Activated CD8-positive, alpha-beta memory T cell treated with anti-CD3 and anti-CD28 coated beads, Interleukin-2, amount 50 U/mL, for 48 hours (primary cell): Measurements from ENCODE around the gene GRIK2.

ENCODE experiments used
- DNase-seq: peaks from one replicate; pipeline ENCODE4 v3.0.0-alpha.2; 2020

GRIK2 gene

GRCh38 chr6:101728956-101729355, 335.4 kb downstream of the GRIK2 start:
- DNase-seq: no peak

- no peak for DNase-seq
Measured at GRCh38 chr6:101730954-101731353, 337.4 kb downstream of the GRIK2 start.

- no peak for DNase-seq
Measured at GRCh38 chr6:101733899-101734298, 340.4 kb downstream of the GRIK2 start.

GRCh38 chr6:101738481-101738880, 345.0 kb downstream of the GRIK2 start:
- DNase-seq: no peak

GRCh38 chr6:101740631-101741030, 347.1 kb downstream of the GRIK2 start:
- DNase-seq: no peak

- no peak for DNase-seq
Measured at GRCh38 chr6:101741474-101742171, 348.1 kb downstream of the GRIK2 start.

- DNase-seq: no peak
Measured at GRCh38 chr6:101747160-101747559, 353.7 kb downstream of the GRIK2 start.

GRCh38 chr6:101747716-101748115, 354.2 kb downstream of the GRIK2 start:
- DNase-seq: no peak

GRCh38 chr6:101755931-101756330, 362.4 kb downstream of the GRIK2 start:
- no peak for DNase-seq

GRCh38 chr6:101758368-101758767, 364.9 kb downstream of the GRIK2 start:
- DNase-seq: no peak

- DNase-seq: no peak
Measured at GRCh38 chr6:101760843-101761621, 367.5 kb downstream of the GRIK2 start.

GRCh38 chr6:101762851-101763250, 369.3 kb downstream of the GRIK2 start:
- DNase-seq: no peak

- no peak for DNase-seq
Measured at GRCh38 chr6:101765281-101765680, 371.8 kb downstream of the GRIK2 start.

- no peak for DNase-seq
Measured at GRCh38 chr6:101770116-101770515, 376.6 kb downstream of the GRIK2 start.

GRCh38 chr6:101776919-101777350, 383.4 kb downstream of the GRIK2 start:
- DNase-seq: no peak

- no peak for DNase-seq
Measured at GRCh38 chr6:101777646-101778045, 384.1 kb downstream of the GRIK2 start.

- no peak for DNase-seq
Measured at GRCh38 chr6:101779051-101779844, 385.7 kb downstream of the GRIK2 start.

- no peak for DNase-seq
Measured at GRCh38 chr6:101783287-101783686, 389.8 kb downstream of the GRIK2 start.

GRCh38 chr6:101784094-101784493, 390.6 kb downstream of the GRIK2 start:
- DNase-seq: no peak

GRCh38 chr6:101799531-101799930, 406.0 kb downstream of the GRIK2 start:
- DNase-seq: no peak

- DNase-seq: no peak
Measured at GRCh38 chr6:101800598-101800997, 407.1 kb downstream of the GRIK2 start.

- no peak for DNase-seq
Measured at GRCh38 chr6:101803136-101803535, 409.6 kb downstream of the GRIK2 start.

- no peak for DNase-seq
Measured at GRCh38 chr6:101806241-101806640, 412.7 kb downstream of the GRIK2 start.

GRCh38 chr6:101811108-101811507, 417.6 kb downstream of the GRIK2 start:
- no peak for DNase-seq
